GM23248 (cell line): ENCODE measurements around the gene SMC1B. TPM values are rescaled to one million over a fixed set of nuclear protein-coding genes. Genes with fewer than 3 reads are reported as not detected.

Source experiments
- DNase-seq: peaks from one replicate; pipeline ENCODE4 v3.0.0-alpha.2; 2015
- H2AFZ ChIP-seq: fragments of 200-600 bp; sonication (generic); 2 replicates; pipeline ENCODE4 v1.6.1; 2016; ENCODE audit warnings: antibody characterized with exemption
- H3F3A ChIP-seq: fragments of 200-600 bp; sonication (generic); 2 replicates; pipeline ENCODE4 v1.6.1; 2016; ENCODE audit warnings: mild to moderate bottlenecking, antibody characterized with exemption, mixed run types; ENCODE audit not compliant: insufficient read depth
- H3K27ac ChIP-seq: fragments of 200-600 bp; sonication (generic); 2 replicates; pipeline ENCODE4 v1.5.1; 2016; ENCODE audit warnings: mild to moderate bottlenecking
- H3K27me3 ChIP-seq: fragments of 200-600 bp; sonication (generic); replicated peaks from 2 replicates; pipeline ENCODE4 v1.6.1; 2016; ENCODE audit warnings: mild to moderate bottlenecking; ENCODE audit not compliant: insufficient read depth
- H3K36me3 ChIP-seq: fragments of 200-600 bp; sonication (generic); 2 replicates; pipeline ENCODE4 v1.6.1; 2016; ENCODE audit warnings: low read depth, mild to moderate bottlenecking
- H3K4me1 ChIP-seq: fragments of 200-600 bp; sonication (generic); 2 replicates; pipeline ENCODE4 v1.6.1; 2016; ENCODE audit warnings: mild to moderate bottlenecking; ENCODE audit not compliant: insufficient read depth
- H3K4me2 ChIP-seq: fragments of 200-600 bp; sonication (generic); one replicate; pipeline ENCODE4 v1.6.1; 2016; ENCODE audit warnings: mild to moderate bottlenecking; ENCODE audit not compliant: unreplicated experiment
- H3K4me3 ChIP-seq: fragments of 200-600 bp; sonication (generic); 2 replicates; pipeline ENCODE4 v1.5.1; 2016; ENCODE audit warnings: mild to moderate bottlenecking
- H3K79me2 ChIP-seq: fragments of 200-600 bp; sonication (generic); 2 replicates; pipeline ENCODE4 v1.6.1; 2016; ENCODE audit warnings: mild to moderate bottlenecking; ENCODE audit not compliant: insufficient read depth
- H3K9ac ChIP-seq: fragments of 200-600 bp; sonication (generic); 2 replicates; pipeline ENCODE4 v1.6.1; 2016; ENCODE audit warnings: mild to moderate bottlenecking
- H3K9me2 ChIP-seq: fragments of 200-600 bp; sonication (generic); 2 replicates; pipeline ENCODE4 v1.6.1; 2016; ENCODE audit warnings: mixed run types, mild to moderate bottlenecking, moderate library complexity; ENCODE audit not compliant: insufficient read depth
- H3K9me3 ChIP-seq: fragments of 200-600 bp; sonication (generic); one replicate; pipeline ENCODE4 v1.6.1; 2017; ENCODE audit warnings: low read depth
- H4K20me1 ChIP-seq: fragments of 200-600 bp; sonication (generic); 2 replicates; pipeline ENCODE4 v1.6.0; 2016; ENCODE audit not compliant: insufficient read depth
- EZH2 ChIP-seq: fragments of 200-600 bp; sonication (generic); IDR thresholded peaks from 2 replicates; pipeline ENCODE4 v1.6.1; 2018; ENCODE audit warnings: antibody characterized with exemption, mild to moderate bottlenecking; ENCODE audit not compliant: insufficient read depth, poor library complexity, severe bottlenecking
- EZH2phosphoT487 ChIP-seq: fragments of 200-600 bp; sonication (generic); IDR thresholded peaks from 2 replicates; pipeline ENCODE4 v1.6.1; 2018; ENCODE audit warnings: antibody characterized with exemption, moderate library complexity, mild to moderate bottlenecking, low read depth; ENCODE audit not compliant: insufficient read depth
- WGBS, 2 experiments: methylation state at CpG; one replicate each; pipeline ENCODE4 v1.1.6; 2015 to 2017; ENCODE audit warnings: low lambda C conversion rate in 2 of 2, low coverage in 1 of 2; ENCODE audit errors: missing lambda C conversion rate in 2 of 2; 5-methylcytosine and 5-hydroxymethylcytosine counted together
- in situ Hi-C: fragments of 300-500 bp; cut with MboI; formaldehyde crosslinking; loops from 2 replicates; pipeline ENCODE4 v1.15.0; 2020
- polyA plus RNA-seq: library from polyadenylated mRNA; unstranded; fragments of >200 nt; fragmentation: Nextera tagmentation; extraction: Ambion mirVana; gene quantifications from 2 replicates; pipeline ENCODE4 v1.2.1, GENCODE V29; 2016
- total RNA-seq: library from RNA; depleted of rRNA; stranded (reverse); fragments of >200 nt; shearing (Covaris generic); gene quantifications from 2 replicates; pipeline ENCODE4 v1.2.3, GENCODE V29; 2014

Gene SMC1B
- total and polyA plus RNA-seq, 2 experiments from 2014 or later = 0.08 TPM; not detected in 1

GRCh38 chr22:45340323-45340722 lies 73.1 kb downstream of the SMC1B start:
- no peak overlapping the region for H3K27ac ChIP-seq
- H3K4me3 ChIP-seq = no peak overlapping the region
- no peaks in the 10 kb centered on the region for H3K9me3 ChIP-seq
- no peak for TF ChIP-seq EZH2phosphoT487
- TF ChIP-seq EZH2 = no peak
- H2AFZ ChIP-seq = no peak overlapping the region
- no peaks in the 10 kb centered on the region for H3K79me2 ChIP-seq
- H3K4me1 ChIP-seq = no peaks in the 10 kb centered on the region
- no peaks in the 10 kb centered on the region for H3K27me3 ChIP-seq
- no peaks in the 10 kb centered on the region for H3F3A ChIP-seq
- no peak overlapping the region for H3K9ac ChIP-seq
- H4K20me1 ChIP-seq = no peaks in the 10 kb centered on the region
- DNase-seq = no peak
- in situ Hi-C loops = no loop called here
- H3K36me3 ChIP-seq = peaks cover 11% of the 10 kb centered on the region; the same call in 1 of the 2 replicates
- whole genome bisulfite sequencing, 2 experiments = 85% methylated on average over 8 of the region's 8 CpGs
- no peaks in the 10 kb centered on the region for H3K9me2 ChIP-seq
- H3K4me2 ChIP-seq = no peak overlapping the region

- Histone ChIP-seq H3K9me2 (no peaks in the 10 kb centered on the region), H3K4me3 (no peak overlapping the region), H4K20me1 (no peaks in the 10 kb centered on the region), H3K36me3 (peaks cover 11% of the 10 kb centered on the region; the same call in 1 of the 2 replicates), H3K27me3 (no peaks in the 10 kb centered on the region), H3K9ac (no peak overlapping the region), H3K4me1 (peaks cover 9% of the 10 kb centered on the region), H3K4me2 (no peak overlapping the region), H2AFZ (no peak overlapping the region), H3K27ac (no peak overlapping the region), H3F3A (0 out of 2 replicates have a peak, but pooled peaks cover 4% of the 10 kb centered on the region), H3K9me3 (no peaks in the 10 kb centered on the region), H3K79me2 (no peaks in the 10 kb centered on the region)
- no peak for DNase-seq
- 91 to 93% methylated on average over 7 of the region's 7 CpGs for WGBS, 2 experiments
- in situ Hi-C loops = no loop called here
- no peak for TF ChIP-seq EZH2
- no peak for TF ChIP-seq EZH2phosphoT487
Measured at GRCh38 chr22:45338795-45339194, 74.6 kb downstream of the SMC1B start.

GRCh38 chr22:45337536-45337935 lies 75.9 kb downstream of the SMC1B start:
- Histone ChIP-seq H3K36me3 (peaks cover 11% of the 10 kb centered on the region; the same call in 1 of the 2 replicates), H3K9me3 (no peaks in the 10 kb centered on the region), H4K20me1 (no peaks in the 10 kb centered on the region), H3K27me3 (no peaks in the 10 kb centered on the region), H3K4me1 (peaks cover 11% of the 10 kb centered on the region), H3K9ac (no peak overlapping the region), H3K27ac (no peak overlapping the region), H3K4me2 (no peak overlapping the region), H3K4me3 (no peak overlapping the region), H3F3A (0 out of 2 replicates have a peak, but pooled peaks cover 7% of the 10 kb centered on the region), H3K9me2 (no peaks in the 10 kb centered on the region), H3K79me2 (no peaks in the 10 kb centered on the region), H2AFZ (no peak overlapping the region)
- no peak for TF ChIP-seq EZH2phosphoT487
- TF ChIP-seq EZH2 = no peak
- in situ Hi-C loops = no loop called here
- 92 to 96% methylated on average over 9 of the region's 9 CpGs for WGBS, 2 experiments
- no peak for DNase-seq

- Histone ChIP-seq H3K9me2 (no peaks in the 10 kb centered on the region), H4K20me1 (no peaks in the 10 kb centered on the region), H2AFZ (no peak overlapping the region), H3K79me2 (no peaks in the 10 kb centered on the region), H3K9me3 (no peaks in the 10 kb centered on the region), H3K4me2 (no peak overlapping the region), H3K4me3 (no peak overlapping the region), H3K4me1 (peaks cover 11% of the 10 kb centered on the region), H3K27ac (no peak overlapping the region), H3K9ac (no peak overlapping the region), H3F3A (0 out of 2 replicates have a peak, but pooled peaks cover 7% of the 10 kb centered on the region), H3K36me3 (peaks cover 9% of the 10 kb centered on the region; the same call in 1 of the 2 replicates), H3K27me3 (no peaks in the 10 kb centered on the region)
- in situ Hi-C loops = no loop called here
- DNase-seq = peak; percentile 8
- WGBS, 2 experiments = 60 to 65% methylated on average over 16 to 18 of the region's 18 CpGs
- TF ChIP-seq EZH2 = no peak
- TF ChIP-seq EZH2phosphoT487 = no peak
Measured at GRCh38 chr22:45336971-45337431, 76.4 kb downstream of the SMC1B start.
